Activated CD4-positive, alpha-beta T cell treated with anti-CD3 and anti-CD28 coated beads for 1 hour (primary cell): ENCODE results near the gene NRCAM.
"Not testable (repeated sequence)": the region's sequence is repeated elsewhere in the genome, so short reads cannot be mapped to it uniquely, and the experiment has no call there.

Experiments used
- DNase-seq: peaks from one replicate; pipeline ENCODE4 v3.0.0-alpha.2; 2020

NRCAM gene

GRCh38 chr7:108270385-108271015 is 185.7 kb downstream of the NRCAM start:
- DNase-seq = no peak

GRCh38 chr7:108268200-108268820 is 187.9 kb downstream of the NRCAM start:
- DNase-seq = no peak

DNA sequence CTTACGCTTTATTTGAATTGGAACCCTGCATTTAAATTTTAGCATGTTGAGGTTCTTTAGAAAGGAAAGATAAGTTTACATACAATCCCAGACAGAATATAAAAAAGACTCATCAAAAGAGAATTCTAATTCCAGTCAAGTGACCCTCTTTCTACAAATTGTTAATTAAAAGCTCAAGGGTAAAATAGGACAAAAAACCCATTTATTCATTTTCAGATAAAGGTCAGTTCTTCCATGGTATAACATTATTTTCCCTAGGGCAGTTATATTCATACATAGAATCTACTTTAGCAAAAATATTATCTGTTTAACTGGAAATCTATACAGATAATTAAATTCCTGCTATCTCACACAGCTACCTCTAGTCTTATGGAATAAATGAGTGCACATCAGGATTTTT is 188.6 kb downstream of the NRCAM start:
- DNase-seq = no peak

GRCh38 chr7:108266491-108266890 is 189.7 kb downstream of the NRCAM start:
- no peak for DNase-seq

- no peak for DNase-seq
These were observed 190.2 kb downstream of the NRCAM start for GRCh38 chr7:108266035-108266434.

DNA sequence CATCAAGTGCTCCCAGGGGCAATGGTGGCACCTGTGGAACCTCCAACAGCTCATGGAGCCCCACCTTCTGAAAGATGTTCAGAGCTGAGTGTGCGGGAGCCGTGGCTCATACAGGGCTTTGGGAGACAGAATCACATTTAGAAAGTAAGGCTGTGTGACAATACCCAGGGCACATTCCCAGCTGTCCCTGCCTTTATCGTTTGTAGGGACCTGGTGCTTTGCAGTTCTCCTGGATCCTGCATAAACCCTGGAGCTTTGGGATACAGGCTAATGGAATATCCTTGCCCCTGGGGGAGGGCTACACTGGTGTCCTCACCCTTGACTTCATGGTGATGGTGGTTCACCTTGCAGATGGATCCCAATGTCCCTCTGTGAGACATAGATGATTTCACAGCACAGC is 191.2 kb downstream of the NRCAM start:
- no peak for DNase-seq

DNA sequence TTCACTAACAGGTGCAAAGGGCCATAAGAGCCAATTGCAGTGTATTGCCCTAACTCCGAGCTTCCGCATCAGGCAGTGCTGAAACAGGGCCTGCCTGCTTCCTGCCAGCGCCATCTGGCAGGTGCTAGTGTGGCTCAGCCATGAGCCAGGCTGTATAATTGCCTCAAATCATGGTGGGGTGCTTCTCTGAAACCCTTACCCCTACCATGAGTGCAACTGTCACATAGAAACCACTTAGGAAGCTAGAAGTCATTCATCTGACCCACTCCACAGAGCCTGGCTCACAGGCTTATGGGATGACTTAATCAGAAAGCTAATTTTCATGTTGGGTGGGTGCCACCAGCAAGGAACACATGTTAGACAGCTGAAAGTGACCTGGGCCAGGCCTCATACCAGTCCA is 192.8 kb downstream of the NRCAM start:
- no peak for DNase-seq

DNA sequence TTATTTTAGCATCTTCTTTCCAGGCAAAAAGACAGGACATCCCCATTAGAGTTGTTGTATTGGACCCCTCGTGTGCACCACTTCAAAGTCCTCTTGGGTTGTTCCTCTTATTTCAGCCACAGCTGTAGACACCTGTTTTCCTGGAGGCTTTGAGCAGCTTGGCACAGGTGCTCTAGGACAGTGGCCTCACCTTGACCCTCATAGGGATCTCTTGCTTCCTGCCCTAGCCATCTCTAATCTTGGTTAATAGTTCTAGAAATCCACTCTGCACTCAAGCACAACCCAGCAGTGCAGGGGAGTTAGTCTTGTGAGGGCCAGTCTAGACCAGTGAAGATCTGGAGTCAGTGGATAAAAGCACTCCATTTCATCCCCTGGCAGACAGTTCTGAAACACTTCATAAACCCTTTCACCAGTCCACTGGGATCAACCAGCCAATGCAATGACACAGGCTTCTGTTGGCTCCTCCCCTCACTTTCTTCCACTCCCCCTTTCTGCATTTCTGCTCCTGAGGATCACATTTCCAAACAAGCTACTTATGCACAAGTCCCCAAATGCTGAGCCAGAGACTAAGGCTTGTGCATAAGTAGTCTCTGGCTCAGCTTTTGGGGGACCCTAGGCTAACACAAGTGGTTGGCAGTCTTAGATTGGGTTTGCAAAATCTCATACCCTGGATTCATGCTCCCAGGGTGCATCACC is 194.5 kb downstream of the NRCAM start:
- DNase-seq = no peak

- DNase-seq = not testable (repeated sequence)
These were observed 196.8 kb downstream of the NRCAM start for GRCh38 chr7:108259447-108259846.

DNA sequence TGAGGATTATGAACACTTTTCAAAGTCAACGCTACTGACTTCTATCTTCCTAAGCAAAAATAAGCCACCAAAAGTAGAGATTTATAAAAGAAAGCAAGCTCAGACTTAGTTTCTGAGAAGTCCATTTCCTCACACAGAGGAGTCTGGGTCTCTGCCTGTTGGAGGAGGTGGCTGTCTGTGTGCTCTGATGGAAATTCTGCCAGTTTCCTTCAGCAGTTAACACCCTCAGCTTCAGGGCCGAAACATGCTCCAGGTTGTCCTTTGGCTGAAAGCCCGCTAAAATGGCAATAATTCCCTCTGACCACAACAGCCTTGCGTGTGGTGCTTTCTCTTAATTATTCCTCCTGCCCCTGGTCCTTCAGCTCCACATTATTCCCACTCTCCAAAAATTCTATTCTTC is 198.3 kb downstream of the NRCAM start:
- DNase-seq = no peak

GRCh38 chr7:108254259-108254658 is 202.0 kb downstream of the NRCAM start:
- no peak for DNase-seq

DNA sequence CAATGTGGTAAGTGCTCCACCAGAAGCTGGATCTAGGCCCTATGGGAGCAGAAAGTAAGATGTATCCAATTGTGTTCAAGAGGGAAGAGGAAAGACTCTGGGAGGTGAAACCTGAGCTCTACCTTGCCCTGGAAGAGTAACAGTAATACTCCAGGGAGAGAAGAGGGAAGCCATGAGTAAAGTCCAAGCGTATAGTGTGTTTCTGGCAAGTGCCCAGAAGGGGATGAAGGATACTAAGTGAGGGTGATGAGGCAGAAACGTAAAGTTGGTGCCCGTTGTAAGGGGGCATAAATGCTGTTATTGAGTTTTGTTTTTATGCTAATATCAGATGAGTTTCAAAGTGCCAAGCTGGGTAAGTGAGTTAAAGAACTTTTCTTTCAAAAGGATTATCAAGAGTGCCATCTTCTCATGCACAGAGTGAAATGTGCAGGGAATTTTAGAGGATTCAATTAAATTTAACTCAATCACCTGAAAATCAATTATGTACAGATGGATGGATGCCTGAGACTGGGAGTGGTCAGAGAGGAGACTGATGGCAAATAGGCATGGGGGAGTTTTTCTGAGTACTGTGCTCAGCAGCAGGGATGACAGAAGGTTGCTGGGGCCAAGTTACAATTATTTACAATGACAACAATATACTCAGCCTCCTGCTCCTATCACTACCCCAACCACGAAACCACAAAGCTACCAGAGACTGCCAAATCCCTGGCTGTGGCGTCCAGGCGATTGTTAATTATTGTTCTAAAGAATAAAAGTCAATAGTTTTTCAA is 202.8 kb downstream of the NRCAM start:
- DNase-seq = no peak

- no peak for DNase-seq
These were observed 204.1 kb downstream of the NRCAM start for GRCh38 chr7:108252177-108252576.

GRCh38 chr7:108251700-108252099 is 204.5 kb downstream of the NRCAM start:
- no peak for DNase-seq

DNA sequence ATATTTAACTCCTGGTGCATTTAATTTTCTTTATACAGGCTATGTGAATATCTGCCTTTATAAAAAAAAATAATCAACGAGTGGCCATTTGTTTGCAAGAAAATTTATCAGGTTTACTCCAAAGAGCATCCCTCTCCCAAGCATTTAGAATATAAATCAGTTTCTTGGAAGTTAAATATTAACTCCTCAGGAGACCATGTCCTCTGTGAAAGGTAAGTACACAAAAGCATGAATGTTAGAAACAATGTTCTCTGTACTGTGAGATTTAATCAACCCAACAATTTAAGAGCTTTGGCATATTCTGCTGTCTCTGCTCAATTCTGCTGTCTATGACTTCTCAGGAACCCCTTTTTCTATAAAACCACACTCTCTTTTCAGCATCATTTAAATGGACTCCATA is 206.8 kb downstream of the NRCAM start:
- DNase-seq = no peak

- DNase-seq = no peak
These were observed 207.4 kb downstream of the NRCAM start for GRCh38 chr7:108248821-108249220.

- no peak for DNase-seq
These were observed 207.8 kb downstream of the NRCAM start for GRCh38 chr7:108248418-108248817.

DNA sequence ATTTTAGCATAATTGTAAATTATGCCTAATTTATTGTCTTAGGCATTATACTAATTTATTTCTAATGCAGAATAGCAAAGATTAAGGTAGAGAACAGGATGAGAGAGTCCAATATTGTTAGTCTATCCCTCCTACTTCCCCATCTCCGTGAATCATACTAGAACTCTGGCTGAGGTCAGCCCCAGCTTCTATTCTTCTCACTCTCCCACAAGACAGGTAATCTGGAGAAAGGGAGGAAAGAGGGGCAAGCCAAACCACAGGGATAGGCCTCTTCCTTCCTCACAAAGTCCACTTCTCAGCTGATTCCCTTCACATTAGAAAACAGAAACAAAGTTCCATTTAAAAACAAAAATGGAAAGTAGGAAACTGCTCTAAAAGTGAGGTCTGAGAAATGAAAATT is 208.6 kb downstream of the NRCAM start:
- DNase-seq = no peak

DNA sequence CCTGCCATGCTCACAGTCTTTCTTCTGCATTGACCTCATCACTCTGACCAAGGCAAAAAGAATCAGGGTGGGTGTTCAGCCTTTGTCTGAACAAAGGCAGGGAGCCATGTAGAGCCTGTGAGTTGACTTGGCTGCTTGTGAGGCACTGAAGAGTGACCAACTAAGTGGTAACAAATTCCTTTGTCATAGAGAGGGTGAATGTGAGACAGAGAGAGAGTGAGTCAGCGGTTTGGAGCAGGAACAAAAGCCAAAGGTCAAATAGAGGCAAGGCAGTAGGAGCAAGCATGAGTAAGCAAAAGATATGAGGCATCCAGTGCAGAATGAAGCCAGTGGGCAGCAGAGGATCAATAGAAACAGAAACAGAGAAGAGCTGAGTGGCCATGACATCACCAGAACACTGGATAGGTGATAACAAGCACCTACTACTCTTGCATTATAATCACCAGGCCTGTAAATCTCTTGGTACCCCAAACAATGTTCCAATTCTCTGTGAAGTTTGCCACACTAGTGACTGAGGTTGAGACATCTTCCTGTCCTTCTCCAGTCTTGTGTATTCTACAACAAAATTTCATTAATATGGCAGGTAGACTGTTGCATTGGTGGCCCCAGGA is 209.9 kb downstream of the NRCAM start:
- DNase-seq = no peak

DNA sequence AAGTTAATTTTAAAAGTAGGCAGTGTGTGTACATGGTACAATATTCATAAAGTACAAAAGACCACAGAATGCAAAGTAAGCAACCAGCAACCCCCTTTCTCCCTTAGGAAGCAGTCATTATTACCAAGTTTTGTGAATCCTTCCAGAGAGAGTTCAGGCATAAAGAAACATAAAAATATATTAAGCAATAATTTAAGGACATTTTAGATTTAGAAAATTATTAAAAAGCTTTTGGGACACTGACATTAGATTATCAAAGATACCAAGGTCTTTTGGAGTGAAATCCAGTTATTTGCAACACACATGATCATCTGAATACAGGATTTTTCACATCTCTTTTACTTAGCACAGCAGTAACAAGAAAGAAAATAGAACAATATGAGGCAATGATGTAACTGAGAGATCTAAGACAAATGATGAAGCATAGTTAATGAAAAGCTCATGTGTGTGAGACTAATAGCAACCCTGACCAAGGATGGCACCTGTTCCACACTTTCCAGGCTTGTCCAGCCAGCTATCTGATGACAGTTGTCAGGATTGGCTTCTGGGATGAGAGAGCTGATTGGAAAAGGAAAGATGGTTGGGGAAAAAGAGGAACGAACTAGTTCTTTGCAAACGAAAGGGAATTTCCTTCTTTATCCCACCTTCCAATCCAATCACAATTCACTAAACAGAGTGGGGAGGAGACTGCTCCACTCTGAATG is 210.6 kb downstream of the NRCAM start:
- DNase-seq = no peak

GRCh38 chr7:108244110-108244509 is 212.1 kb downstream of the NRCAM start:
- DNase-seq = no peak

DNA sequence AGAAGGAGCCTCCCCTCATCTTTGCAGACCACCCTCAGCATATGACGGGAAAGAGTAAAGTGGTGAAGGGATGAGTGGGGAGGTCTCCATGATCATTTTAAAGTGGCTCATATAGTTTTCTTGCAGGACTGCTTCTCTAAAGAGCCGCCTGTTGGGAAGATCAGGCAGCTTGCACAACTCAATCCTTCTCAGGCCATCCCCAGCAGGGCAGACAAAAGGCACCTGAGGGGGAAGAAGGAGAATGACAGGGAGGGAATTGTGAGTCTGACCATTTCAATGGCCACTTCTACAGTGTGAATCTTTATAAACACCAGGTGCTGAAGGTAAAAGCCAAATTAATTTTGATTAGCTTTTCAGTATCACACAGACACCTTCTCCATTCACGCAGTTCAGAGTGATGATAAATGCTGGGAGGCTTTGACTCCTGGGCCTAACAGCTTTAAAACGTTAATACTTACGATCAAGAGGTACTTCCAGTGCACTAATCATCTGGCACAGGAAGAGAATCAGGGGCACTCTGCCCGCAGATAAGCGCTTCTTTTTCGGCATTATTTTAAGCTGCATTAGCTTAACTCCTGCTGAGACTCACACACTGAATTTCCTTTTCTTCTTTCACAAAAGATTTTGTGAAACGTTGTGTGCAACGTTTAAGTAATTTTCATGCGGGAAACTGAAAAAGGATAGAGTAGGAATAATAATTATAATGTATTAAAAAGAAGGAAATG is 216.6 kb downstream of the NRCAM start:
- DNase-seq = no peak
